NCI-H2227 (cell line): ENCODE data around the gene SND1.
A peak's percentile ranks its signal among the peaks of the same experiment; 100 is the strongest.

Experiments
- DNase-seq: peaks from one replicate; lab custom pipeline; 2025; ENCODE audit not compliant: unreplicated experiment; lab: John Stamatoyannopoulos, UW

SND1 gene

DNA sequence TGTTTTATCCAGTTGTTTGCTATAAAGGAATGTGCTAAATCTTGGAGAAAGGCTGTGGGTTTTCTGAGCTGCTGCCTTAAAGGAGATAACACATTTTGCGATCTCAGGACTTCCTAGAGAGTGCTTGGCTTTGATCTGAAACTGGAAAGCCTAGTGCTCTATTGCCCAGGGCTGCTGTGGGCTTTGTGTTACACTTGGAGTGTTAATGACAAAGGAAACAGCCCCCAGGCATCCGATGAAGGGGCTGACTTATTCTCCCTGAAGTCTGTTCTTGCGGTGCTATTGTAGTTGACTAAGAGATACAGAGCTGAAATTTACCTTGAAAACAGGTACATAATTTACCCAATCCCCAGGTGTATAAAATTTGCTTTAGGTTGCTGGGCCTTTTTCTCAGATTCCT, 74.5 kb downstream of the SND1 start:
- DNase-seq: no peak

DNA sequence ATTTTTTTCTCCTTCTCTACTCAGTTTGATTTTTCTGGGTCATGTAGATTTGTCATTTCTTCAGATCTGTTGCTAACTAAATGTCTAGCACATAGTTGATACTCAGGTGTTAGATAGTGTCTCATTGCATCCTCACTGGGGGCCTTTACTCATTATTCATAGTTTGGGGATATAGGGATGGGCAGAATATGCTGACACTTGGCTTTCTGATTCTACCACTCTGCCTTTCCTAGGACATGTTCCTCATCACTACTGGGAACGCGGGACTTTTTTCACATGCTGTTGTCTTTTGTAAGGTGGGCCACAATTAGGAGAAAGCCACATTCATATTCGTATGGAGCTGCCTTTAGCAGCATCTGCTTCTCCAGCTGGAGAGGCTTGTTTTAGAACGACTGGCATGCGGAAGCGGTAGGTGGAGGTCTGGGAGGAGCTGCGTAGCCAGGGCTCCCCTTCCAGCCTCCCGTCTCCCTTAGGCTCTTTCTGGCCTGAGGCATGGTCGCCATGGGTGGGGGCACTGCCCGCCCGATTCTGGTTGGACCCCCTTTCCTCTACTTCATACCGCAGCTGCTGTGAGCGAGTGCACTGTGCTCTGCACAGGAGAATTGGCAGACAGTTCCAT, 78.8 kb downstream of the SND1 start:
- no peak for DNase-seq

DNA sequence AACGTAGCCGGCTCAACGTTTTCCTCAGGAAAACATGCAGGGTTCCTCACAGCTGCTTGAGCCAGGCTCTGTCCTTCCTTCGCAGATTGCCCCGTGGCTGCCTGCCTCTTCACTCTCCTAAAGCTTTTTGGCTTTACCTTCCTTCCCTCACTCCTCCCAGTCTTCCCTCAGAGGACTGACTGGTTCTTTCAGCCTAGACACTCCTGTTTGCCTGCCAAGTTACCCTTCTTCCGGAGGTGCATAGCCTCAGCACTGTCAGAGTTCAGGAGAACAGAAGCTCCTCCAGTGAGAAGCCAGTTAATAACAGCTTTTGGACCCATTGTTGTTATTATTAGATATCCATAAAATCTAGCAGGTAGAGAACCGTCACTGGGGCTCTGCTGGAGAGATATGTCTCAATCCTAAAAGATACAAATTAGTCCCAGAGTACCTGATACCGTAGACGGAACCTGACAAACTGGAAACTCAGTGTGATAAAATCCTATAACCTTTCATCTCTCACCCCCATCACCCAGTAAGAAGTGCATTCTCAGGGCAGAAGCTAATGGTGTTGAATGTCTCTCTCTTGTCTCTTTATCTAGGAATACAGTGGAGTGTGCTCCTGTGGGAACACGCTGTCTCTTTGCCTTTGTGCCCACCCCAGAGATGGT, 79.6 kb downstream of the SND1 start:
- peak; percentile 39 for DNase-seq

DNA sequence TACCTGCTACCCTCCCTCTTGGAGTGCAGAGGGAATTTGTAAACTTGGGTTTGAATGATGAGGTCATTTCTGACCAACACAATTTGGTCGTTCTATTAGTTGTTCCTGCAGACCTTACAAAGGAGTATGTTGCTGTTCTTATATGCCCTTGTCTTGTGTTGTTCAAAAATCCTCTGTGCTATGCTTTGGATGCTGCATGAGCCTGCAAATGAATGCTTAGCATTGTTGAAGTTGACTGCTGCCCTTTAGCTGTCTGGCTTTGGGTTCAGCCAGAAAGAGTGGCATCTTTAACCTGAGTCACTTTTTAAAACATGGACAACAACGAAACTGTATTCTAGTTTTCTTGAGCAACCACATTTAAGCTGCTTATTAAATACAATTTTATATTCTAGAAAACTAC, 80.3 kb downstream of the SND1 start:
- no peak for DNase-seq

DNA sequence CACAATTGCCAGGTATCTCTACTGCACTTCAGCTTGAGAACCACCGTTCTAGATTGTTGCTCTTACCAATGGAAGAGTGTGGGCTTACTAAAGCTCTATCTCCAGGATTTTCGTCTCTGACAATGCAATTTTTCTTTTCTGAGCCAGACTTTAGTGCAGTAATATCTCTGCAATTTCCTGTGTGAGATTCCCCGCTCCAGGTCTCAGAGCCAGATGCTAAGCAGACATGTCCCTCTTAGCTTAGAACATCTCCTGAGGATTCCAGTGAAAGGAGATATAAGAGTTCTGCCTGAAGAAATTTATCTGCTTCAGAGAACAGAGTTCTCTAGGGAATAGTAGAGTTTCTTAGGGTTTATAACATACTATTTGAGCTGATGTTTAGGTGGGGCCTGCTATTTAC, 82.0 kb downstream of the SND1 start:
- DNase-seq: no peak

DNA sequence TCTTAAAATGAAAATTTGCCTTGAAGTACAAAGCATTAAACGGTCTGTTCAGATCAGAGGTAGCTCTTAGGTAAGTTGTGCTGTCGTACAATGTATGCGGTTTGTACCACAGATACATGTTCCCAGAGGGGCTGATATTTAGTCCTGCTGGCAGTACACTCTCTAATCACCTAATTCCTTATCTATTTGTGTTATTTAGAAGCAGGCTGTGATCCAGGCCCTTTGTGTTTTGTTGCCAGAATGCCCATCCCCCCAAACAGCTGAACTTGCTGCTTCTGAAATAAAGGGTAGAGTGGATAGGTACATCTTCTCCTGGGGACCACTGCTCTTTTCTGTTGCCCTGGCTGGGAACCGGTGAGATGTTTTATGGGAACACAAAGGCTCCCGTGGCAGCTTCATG, 84.5 kb downstream of the SND1 start:
- no peak for DNase-seq

DNA sequence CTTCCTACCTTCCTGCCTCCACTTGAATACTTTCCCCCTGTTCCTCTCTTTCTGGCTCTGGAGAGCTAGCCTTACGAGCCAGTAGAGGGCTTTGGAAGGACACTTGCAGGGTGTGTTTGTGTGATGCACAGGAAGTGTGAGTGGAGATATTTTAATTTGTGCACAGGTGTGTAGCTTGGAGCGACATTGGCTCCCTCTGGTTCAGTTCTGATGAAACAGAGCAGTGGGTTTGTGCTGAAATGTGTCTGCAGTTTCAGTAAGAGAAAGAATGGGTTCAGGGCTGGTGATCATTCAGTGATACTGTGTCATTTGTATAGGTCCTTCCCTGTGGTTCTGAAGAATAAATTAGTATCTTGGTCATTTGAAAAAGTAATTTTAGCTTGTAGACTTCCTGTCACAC, 86.9 kb downstream of the SND1 start:
- DNase-seq: no peak

DNA sequence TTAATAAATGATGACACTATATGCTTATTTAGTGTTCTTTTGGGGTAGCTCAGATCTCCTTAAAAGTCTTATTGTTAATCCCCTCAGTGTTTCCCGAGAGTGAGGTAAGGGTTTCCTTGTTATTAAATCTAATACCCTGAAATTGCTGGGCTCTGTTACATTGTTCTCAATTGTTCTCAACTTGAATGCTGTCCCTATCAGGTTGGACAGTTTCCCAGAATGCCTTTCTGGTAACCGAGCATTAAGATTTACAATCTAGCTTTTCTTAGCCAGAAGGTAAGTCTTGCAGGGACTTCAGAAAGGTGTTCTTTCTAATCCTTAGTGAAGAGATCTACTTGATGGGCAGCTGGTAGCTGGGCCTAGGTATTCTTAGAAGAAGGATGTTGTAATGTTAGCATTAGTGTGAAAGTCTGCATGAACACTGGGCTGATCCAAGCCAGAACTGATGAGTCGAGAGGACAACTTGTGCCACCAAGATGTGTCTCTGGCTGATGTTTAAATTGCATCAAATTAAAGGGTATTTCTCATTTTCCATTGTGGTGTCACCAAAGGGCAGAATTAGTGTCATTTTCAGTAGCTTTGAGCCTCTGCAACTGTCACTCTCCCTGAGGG, 89.9 kb downstream of the SND1 start:
- peak; percentile 43 for DNase-seq

DNA sequence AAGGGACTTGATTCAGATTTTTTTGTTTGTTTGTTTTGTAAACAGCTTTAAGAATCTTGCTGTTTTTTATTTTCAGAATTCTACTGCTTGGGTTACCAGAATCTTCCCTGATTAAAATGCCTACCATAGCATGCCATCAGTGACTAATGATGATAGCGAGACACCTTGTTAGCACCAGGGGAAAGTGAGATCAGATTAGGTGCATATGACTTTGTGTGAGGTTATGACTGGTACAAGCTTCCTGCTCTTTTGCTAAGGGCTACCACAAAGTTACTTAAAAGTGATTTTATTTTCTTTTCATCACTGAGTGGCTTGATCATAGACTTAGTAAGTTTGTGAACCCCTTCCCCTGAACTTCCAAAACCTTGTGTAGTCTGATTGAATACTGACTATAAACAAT, 93.5 kb downstream of the SND1 start:
- no peak for DNase-seq

DNA sequence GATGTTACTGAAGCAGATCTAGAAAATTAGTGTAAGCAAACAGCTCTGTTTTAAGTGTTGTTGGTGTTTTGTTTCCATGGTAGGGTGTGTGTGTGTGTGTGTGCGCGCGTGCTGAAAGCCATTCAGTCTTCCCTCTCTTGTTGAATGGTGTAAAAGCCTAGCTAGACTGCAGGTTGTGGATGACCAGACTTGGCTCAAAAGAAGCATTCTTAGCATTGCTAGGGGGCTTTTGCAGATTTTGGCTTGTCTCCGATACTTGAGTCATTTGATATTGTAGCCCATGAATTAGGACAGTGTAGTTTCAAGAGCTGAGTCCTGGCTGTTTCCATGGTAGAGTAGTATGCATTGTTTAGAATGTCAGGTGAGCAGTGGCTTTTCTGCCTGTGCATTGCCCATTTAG, 99.1 kb downstream of the SND1 start:
- DNase-seq: no peak

DNA sequence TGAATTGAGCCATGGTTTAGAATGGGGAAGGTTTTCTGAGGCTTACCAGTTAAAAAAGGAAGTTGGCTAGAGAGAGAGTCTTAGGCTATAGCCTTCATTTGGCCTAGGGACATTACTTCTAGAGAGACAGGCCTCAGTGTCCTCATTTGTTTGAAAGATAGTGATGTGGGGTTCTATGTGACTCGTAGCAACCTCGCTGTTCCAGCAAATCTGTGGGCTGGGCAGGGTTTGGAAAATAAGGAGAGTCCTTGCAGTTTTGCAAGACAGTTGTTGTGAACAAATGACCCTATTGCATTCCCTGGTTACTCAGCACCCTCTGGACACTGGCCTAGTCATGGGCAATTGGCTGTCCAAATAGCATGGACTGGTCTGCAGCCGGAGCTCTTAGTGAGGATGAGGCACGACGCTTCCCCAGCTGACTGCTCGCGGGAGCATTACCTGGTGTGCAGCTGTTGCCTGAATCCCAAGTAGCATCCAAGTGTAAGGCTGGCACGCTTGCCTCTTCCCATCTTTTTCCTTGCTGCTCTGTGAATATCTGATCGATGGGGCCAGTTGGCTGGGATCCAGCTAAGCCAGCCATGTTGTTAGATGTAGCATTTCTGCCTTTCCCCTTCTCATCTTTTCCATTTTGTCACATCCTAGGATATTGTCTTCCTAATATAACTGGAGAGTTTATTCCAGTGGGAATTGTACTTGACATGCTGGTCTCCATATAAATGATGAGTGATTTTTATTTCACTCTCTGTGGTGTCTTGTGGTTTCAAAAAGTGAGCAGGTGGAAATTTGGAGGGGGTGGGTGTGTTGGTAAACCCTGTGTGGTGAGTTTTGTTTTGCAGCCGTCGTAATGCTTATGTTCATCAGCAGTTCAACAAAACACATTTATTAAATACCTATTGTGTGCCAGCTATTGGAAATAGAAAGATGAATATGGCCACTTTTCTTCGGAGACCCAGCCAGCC, 99.8 kb downstream of the SND1 start:
- peak; percentile 10 for DNase-seq

DNA sequence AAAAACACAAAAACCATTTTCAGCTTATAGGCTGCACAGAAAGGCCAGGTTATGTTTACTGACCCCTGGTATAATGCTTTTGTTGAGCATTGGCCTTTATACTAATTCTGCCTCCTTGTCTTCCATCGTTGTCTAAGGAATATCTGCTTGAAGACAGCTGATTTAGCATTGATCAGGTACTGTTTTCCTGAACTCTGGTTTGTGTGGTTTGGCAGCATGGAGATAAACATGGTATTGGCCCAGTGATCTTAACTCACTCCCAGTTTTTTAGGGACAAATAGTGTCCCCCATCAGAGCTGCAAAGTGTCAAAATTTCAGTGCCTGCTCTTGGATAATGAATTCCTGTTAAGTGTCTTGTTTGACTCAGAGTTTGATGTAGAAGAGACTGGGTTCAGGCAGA, 100.8 kb downstream of the SND1 start:
- no peak for DNase-seq

DNA sequence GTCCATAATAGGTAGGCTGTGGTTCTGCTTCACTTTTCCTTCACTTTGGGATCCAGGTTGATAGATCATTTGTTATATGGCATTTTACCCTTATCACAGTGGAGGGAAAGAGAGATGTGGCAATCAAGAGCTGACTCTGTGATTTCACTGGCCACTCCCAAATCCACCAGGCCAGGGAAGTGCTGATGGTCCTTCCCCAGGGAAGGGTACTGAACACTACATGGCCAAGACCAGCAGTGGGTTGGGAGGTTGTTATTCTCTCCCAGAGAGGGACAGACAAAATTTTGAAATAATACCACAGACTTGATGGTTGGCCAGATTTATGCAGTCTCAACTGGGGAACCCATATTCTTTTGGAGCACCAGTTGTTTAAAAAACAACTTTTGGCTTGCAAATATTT, 102.5 kb downstream of the SND1 start:
- DNase-seq: no peak

DNA sequence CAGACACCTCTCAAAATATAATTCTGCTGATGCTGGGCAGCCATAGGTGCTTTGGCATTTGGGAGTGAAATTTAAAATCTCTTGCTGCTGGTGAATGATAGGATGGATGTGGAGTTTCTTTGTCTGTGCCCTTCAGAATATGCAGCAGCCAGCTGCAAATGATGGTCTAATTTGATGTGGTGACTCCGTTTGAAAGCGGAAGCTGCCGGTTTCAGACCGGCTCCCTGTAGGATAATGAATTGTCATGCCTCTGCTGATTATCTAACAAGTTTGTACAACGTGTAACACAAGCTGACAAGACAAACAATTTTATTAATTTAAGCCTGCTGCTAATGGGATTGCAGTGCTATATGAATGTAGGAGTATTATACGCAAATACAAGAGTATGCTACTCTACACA, 103.5 kb downstream of the SND1 start:
- DNase-seq: peak; percentile 8

DNA sequence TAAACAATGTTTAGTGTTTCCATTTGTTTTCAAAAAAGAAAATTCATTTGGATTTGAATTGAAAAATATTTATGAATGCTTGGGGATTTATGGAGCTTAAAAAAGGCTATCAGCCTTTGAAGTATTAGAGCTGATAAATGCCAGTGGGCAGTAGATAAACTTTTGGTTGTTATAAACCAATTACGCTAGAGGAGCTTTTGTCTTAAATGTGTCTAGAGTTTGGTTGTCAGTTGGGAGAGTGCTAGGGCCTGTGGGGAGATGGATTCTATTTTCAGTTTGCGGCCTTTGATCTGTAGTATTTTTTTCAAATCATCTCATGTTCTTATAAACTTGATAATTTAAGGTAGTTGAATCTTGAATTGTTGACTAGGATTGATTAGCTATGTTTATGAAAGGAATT, 104.0 kb downstream of the SND1 start:
- no peak for DNase-seq

DNA sequence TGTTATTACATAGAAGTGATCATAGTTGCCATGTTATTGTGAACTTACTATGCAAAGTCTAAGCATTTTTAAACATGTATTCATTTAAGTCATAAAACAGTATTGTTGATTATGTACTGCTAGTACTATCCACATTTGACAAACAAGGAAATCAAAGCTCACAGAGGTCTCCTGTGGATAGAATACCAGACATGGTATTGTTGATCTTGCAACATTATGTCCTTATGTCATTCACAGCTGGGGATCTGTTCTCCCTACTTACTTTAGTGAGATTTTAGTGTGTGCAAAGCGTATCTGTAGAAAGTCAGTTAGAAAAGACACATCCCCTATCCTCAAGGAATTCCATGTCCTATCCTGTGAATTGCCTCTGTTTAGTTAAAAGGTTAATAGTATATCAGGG, 106.1 kb downstream of the SND1 start:
- no peak for DNase-seq

DNA sequence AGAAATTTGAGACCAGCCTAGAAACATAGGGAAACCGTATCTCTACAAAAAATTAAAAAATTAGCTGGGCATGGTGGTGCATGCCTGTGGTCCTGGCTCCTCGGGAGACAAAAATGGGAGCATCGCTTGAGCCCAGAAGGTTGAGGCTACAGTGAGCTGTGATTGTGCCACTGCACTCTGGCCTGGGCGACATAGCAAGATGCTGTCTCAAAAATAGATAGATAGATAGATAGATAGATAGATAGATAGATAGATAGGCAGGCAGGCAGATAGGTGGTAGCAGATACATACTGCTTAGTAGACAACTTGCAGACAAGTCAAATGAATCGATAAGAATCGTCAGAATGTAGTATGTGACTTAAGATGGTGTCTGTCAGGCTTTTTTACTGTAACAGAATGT, 106.9 kb downstream of the SND1 start:
- no peak for DNase-seq

DNA sequence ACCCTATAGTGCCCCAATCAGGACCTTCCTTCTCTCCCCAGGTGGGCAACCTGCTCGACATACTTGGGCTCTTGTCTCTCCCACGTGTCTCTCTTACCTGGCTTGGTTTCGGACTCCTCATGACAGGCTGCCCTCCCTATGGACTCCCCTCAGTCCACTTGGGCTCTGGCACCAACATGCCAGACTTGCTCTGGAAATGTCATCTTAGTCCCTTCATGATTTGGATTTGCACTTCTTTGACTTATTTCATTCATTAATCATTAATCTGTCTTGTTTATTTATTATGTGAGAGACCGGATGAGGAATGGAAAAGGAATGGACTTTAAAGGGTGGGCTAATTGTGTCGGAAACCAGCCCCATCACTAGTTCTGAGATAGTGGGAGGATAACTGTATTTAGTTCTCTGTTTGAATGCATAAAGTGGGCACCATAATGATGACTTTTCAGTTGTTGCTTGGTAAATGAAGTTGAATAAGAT, 108.0 kb downstream of the SND1 start:
- no peak for DNase-seq

DNA sequence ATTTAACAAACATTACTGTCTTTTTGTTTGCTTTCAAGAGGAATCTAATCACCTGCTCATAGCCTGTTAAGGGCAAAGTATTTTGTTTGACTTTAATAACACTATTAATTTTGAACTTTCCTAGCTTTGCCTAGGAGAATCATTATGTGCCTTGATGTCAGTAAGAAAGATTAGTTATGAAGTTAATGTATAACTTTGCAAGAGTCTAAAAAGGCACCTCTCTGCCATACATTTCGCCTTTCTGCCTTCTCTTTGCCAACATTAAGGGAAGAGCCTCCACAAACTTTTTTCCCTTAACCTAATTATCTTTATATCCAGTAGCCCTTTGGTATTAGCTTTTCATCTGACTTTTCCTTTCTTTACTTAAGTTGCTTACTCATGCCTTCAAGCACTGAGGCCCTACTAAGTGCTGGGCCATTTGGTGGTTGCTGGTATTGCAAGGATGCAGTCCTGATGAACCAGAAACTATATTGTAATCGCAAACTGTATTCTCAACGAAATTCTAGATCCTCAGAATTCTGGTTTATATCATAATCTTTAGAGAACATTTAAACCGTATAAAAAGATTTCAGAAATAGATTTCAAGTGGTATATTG, 108.5 kb downstream of the SND1 start:
- DNase-seq: no peak

DNA sequence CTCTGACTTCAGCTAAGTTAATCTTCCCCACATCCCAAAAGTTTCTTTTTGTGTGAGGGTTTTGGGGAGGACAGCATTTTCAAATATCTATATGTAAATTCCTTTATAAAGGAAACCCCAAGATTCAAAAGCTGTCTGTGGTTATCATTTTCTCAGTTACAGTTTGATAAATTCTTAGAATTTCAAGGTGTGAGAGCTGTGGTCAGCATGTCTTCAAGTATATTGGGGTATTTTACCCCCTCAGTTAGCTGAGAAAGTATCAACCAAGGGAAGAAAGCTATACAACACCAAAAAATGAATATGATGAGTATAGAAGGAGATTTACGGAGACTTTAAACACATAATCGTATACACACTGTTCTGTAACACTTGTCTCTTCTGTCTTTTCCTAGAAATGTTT, 109.2 kb downstream of the SND1 start:
- no peak for DNase-seq

DNA sequence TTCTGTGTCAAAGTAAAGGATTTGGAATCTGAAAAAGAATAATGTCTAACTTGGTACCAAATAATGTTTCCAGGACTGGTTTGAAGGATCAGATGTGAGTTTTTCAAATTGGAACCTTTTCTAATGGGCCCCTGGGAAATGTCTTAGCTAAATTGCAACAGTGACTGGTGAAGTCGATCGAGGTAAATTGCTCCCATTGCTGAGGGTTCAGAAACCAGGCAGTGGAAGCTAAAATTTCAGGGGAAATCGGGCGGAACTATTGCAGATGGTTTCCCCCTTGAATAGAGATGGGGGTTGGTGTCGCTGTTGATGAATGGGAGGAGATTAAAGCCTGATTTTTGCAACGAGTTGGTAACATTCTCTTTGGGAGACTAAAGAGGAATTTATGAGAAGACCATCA, 112.7 kb downstream of the SND1 start:
- DNase-seq: no peak
